ENCODE results near the gene CACNA2D4. TPM values are rescaled to one million over a fixed set of nuclear protein-coding genes. Genes with fewer than 3 reads are reported as not detected.

The CACNA2D4 gene
- polyA plus RNA-seq, 3 donors: 2.0 to 5.8 (median 2.1) TPM

DNA sequence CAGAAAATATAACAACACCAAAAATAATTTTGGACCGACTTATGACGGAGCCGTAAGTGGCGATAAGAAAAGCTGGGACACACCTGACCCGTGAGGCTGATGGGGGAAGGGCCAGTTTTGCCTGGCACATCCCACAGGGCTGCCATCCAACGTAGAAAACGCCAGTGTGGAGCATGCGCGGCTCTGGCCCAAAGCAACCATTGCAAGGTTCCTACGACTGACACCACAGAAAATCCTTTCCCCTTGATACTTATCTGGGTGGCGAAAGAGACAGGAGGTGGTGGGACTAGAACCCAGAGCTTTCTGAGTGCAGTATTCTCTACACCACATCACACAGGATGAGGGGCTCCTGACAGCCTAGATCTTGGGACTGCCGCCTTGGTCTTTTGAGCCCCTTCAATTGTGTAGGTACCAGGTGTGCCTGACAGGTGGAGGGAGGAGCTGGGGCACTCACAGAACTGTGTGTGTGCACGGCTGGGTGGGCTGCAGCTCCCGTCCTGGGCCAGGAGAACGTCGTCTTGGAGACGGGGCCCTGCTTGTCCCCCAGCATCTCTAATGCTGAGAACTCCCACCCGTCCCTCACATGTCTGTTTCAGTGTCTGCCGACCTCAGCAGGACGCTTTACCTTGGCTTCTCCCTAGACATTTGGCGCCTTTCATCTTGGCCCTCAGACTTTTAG lies 17.4 kb upstream of the CACNA2D4 start:
- whole genome bisulfite sequencing, 3 donors: 44 to 80% (median 80%) methylated on average over 21 of the region's 21 CpGs
- H3K27ac ChIP-seq (ENCODE audit: low read depth, low read length): no peak overlapping the region

DNA sequence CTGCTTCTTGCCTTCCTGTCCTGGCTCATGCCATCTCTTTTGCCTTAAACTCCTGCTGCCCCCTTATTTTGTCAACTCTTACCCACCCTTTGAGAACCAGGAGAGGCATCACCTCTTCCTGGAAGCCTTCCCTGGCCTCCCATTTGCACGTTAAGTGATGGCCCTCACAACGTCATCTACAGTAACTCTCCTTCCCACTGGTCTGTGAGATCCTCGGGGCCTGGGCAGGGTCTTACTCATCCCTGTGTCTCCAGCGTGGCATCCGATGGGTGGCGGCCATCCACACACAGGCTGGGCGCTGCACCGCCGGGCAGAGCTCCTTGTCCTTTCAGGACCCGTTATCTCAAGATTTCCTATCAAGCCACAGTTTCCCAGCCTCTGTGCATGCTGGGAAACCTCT lies 16.8 kb upstream of the CACNA2D4 start:
- 63 to 87% (median 83%) methylated on average over 10 of the region's 10 CpGs for WGBS, 3 donors
- no peak overlapping the region for H3K27ac ChIP-seq (ENCODE audit: low read depth, low read length)

DNA sequence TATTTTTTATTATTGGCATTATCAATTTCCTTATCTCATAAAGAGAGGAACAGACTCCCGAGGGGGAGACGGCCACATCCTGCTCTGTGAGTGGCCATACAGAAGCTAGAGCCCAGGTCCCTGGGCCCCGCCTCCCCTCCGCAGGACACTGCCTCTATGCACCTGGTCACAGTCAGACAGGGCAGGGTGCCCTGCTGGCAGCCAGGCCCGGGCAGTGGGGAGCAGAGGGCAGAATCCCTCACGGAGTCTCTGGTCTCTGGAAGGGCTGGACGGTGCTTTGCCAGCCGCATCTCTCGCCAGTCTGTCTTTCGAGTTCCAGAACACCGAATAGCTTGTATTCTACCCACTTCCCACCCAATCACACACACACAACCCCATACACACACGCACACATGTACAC lies 16.4 kb upstream of the CACNA2D4 start:
- 76 to 82% (median 81%) methylated on average over 12 of the region's 12 CpGs for WGBS, 3 donors
- H3K27ac ChIP-seq (ENCODE audit: low read depth, low read length): no peak overlapping the region

DNA sequence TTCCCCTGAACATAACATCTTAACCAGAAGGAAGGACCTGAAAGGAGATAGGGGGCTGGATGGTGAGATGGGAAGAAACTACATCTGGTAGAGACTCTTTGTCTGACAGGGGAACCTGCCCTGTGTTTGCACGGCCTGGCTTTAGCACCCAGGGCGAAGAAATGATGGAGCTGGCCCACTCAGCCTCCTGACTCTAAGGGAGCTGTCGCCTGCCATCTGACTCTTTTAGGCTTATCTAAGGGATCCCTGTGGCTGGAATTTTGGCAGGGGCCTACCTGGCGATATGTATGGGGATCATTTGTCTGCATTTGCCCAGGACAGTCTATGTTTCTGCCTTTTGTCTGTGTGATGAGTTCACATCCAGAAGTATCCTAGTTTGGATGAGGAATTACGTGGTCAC lies 15.6 kb upstream of the CACNA2D4 start:
- no peak overlapping the region for H3K27ac ChIP-seq (ENCODE audit: low read depth, low read length)
- 82 to 94% (median 89%) methylated on average over 5 of the region's 5 CpGs for WGBS, 3 donors

DNA sequence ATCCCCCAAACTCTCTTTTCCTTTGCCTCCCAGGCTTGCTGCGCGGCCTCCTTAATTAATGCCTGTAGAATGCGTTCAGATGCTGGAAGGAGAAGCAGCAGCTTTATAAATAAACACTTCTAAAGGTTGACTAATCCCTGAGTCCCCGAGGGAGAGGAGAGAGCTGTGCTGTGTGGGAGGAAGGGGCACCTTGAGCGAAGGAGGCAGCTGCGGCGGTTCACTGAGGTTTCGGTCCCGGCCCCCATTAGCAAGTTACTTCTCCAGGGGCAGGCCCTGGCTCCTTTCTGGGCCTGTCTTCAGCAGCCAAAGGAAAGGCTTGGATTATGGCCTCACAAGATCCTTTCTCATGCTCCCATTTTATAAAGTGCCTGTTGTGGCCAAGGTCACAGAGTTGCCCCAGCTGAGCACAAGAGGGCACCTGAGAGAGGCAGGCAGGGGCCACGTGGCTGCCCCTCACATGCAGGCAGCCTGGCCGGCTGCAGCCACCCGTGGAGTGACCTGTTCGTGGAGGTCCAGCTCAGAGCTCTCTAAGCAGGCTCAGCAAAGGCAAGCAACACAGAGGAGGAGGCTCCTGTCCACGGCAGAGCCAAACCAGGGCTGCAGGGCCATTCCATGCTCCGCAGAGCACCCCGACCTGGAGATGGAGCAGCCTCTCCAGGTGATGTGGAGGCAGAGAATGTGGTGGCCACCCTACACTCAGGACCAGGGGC lies 15.0 kb upstream of the CACNA2D4 start:
- WGBS, 3 donors: 76 to 83% (median 80%) methylated on average over 16 of the region's 16 CpGs
- no peak overlapping the region for H3K27ac ChIP-seq (ENCODE audit: low read depth, low read length)

DNA sequence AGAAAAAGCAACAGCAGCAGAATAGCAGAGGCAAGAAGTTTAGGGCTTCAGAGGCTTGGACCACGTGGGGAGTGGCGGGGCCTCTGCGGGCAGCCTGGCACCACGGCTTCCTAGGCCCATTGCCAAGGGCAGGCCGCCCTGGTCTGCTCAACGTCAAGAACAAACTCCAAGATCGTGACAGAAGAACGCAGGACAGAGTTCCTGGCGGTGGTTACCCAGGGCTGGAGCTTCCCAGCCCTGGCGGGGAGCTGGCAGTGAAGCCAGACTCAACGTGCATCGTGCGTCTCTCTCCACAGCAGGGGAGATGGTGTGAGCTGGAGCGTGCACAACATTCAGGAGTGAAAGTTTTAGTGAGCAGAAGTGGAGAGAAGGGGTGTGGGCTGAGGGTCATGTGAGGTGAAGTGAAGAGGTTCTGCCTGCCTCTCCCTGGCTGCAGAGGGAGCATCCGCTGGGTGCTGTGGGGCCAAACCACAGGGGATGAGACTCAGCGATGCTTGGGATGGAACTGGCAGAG lies 13.9 kb upstream of the CACNA2D4 start:
- H3K27ac ChIP-seq (ENCODE audit: low read depth, low read length): no peak overlapping the region
- WGBS, 3 donors: 27 to 53% (median 29%) methylated on average over 16 of the region's 16 CpGs

DNA sequence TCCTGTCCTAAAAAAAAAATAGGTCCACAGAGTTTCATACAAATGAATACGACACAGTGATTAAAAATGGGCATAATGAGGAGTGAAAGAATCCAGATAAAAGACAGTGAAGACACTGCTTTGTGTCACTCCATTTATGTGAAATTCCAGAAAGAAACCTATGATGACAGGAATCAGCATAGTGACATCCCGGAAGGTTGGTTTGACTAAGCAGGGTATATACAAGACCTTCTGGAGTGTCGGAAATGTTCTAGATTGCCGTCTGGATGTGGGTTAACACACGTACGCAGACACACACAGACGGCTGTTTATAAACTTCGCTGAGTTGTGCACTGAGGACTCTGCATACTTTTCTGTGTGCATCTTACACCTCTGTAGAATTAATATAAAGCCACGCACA lies 13.2 kb upstream of the CACNA2D4 start:
- 85 to 90% (median 88%) methylated on average over 9 of the region's 9 CpGs for WGBS, 3 donors
- no peak overlapping the region for H3K27ac ChIP-seq (ENCODE audit: low read depth, low read length)

DNA sequence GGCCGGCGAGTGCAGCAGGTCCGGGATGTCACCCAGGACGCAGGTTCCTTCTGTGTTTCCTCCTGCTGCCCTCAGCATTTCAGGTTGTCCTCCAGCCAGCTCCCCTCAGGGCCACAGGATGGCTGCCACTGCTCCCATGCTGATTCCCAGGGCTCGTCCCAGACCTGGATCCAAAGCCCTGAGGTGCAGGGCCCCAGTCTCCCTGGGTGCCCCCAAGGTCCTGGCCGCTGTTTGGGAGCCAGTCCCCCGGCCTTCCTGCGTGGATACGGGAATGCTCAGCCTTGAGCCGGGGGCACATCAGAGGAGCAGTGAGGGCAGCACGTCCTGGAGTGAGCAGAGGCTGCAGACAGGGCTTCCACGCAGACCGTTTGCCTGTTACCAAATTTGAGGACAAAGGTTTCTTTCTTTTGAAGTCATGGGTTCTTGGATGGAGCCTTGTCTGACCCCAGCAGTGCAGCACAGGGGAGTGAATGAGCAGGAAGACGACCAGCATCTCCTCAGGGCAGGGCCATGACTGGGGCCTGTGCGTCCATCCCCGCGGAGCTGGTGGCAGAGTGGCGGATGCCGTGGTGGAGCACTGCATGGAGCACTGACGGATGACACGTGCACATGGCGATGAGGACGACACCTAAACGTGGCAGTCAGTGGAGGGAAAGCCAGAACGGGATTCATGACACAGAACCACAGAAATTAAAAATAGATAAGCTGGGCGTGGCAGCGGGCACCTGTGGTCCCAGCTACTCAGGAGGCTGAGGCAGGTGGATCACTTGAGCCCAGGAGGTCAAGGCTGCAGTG lies 12.5 kb upstream of the CACNA2D4 start:
- 82 to 88% (median 86%) methylated on average over 27 of the region's 27 CpGs for WGBS, 3 donors
- no peak overlapping the region for H3K27ac ChIP-seq (ENCODE audit: low read depth, low read length)

DNA sequence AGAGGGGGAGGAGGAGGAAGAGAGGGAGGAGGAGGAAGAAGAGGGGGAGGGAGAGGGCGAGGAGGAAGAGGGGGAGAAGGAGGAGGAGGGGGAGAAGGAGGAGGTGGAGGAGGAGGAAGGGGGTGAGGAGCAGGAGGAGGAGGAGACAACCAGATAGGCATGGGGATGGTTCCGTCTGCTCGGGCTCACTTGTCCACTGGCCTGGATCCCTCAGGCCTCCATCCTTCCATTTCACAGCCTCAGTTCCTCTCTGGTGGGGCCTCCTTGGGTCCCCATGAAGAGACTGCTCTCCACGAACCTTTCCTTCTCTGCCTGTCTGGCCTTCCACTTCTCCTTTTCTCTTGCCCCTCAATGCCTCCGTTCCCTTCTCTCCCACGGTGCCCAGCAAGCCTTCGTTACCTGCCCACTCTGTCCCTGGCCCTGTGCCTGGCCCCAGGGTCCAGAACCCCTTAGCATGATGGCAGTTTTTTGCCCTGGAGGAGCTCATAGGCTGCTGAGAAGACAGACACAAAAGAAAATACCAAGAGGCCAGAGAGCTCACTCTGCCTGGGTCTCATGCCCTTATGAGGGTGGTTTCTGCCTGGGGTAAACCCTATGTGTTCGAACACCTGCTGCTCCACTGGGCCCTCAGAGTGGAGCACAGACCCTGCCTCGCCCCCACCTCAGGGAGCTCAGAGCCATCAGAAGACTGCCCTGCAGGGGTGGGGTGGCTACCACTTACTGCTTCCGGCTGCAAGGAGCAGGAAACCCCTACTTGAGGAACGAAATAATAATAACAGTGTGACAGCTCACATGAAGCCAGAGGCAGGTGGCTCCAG lies 11.7 kb upstream of the CACNA2D4 start:
- H3K27ac ChIP-seq (ENCODE audit: low read depth, low read length): no peak overlapping the region
- 51 to 78% (median 73%) methylated on average over 8 to 11 of the region's 11 CpGs for WGBS, 3 donors

DNA sequence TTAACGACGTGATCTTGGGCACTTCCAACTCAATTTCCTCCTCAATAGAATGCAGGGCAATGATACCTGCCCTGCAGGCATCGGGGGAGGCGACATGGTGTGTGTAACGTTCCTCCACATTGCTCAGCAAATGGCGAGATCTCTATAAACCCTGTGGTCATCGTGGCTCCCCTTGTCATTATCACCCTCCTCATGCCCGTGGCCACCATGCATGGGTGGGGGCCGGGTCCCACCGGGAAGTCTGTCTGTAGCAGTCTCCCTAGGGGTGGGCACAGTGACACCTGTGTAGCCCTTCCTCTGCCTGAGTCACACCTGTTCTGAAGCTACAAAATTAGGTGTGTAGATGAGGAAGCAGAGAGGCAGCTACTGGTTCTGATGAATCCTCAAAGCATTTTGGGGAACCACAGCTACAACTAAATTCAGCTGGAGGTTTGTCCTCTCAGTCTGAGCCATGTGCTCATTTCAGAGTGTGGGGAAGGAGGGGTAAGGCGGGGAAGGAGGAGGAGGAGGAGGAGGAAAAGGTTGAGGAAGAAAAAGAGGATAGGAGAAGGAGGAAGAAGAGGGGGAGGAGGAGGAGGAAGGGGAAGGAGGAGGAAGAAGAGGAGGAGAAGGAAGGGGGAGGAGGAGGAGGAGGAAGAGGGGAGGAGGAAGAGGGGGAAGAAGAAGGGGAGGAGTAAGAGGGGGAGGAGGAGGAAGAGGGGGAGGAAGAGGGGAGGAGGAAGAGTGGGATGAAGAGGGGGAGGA lies 11.0 kb upstream of the CACNA2D4 start:
- no peak overlapping the region for H3K27ac ChIP-seq (ENCODE audit: low read depth, low read length)
- WGBS, 3 donors: 85 to 87% (median 86%) methylated on average over 11 of the region's 11 CpGs

DNA sequence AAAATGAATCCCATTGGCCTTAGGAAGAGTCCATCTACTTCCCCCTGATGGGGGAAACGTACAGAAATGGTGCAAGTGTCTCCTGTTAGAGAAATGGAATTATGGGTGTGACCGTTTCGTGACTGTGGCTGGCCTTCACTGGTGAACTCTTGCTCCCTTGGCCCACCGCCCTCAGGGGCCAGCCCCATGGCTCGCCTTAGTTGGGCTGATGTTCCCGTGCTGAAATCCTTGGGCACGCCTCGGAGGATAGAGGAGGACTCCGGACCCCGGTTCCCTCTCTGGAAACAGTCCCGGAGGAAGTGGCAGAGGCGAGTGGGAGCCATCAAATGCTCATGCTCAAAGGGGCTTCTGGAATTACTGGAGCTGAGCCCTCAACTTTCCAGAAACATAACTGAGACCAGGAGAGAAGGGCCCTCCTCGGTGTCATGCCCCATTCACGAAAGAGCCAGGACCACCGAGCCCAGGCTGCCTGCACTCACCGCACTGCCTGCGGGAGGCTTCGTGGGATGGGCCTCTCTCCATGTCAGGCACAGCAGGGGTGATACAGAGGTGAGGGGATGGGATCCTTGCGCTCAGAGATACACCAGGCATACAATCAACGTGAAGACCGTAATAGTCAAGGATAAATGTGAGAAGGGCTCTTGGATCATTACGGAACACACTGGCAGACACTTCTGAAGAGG lies 10.1 kb upstream of the CACNA2D4 start:
- no peak overlapping the region for H3K27ac ChIP-seq (ENCODE audit: low read depth, low read length)
- WGBS, 3 donors: 80 to 85% (median 82%) methylated on average over 22 of the region's 22 CpGs

DNA sequence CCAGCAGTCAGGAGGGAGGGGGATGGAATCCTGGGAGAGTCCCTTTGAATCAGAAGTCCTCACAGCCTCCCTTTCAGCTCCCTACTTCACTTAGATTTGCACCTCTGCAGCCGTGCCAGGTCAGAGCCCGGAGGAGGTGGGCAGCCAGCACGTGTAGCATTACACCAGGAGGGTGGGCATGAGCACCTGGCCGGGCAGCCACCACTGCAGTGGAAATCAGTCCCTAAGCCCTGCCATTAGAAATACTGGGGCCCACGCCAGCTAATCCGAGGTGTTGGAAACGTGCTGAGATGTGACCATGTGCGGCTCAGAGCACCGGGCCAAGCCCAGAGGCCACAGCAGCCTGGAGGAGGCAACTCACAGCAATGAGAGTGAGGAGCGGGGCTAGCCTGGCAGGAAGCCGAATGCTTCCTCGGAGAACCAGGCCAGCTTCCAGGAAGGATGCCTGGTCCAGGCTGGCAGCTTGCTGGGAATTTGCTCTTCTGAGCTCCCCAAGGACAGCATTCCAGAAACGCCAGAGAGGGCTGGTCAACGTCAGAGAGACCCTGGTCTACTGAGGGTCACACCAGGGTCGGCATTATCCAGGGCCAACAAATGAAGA lies 9.4 kb upstream of the CACNA2D4 start:
- WGBS, 3 donors: 59 to 70% (median 66%) methylated on average over 15 of the region's 15 CpGs
- no peak overlapping the region for H3K27ac ChIP-seq (ENCODE audit: low read depth, low read length)

DNA sequence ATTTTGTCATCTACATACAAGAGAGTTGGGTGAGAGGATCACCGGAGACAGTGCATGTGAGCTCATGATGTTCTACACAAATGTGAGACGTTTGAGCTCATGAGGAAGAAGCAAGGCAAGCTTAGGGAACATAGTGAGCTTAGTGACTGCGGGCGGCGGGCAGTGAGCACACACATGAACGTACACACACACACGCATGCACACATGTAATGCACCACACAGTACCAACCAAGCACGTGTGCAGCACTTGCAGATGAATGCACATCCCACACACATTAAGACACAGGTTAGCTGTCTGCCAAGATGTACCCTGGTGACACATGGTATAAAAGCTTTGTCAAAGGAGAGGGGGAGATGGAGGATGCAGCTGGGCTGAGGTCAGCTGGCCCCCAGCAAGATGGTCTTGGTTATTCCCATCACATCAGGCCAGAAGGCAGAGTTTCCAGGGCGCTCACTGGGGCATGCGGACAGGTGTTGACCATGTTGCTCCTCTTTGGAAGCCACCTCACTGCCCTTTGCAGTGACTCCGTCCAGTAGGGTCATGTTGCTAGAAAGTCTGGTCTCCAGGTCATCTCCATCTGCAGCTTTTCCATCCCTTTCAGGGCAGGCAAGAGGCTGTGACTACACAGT lies 8.7 kb upstream of the CACNA2D4 start:
- no peak overlapping the region for H3K27ac ChIP-seq (ENCODE audit: low read depth, low read length)

DNA sequence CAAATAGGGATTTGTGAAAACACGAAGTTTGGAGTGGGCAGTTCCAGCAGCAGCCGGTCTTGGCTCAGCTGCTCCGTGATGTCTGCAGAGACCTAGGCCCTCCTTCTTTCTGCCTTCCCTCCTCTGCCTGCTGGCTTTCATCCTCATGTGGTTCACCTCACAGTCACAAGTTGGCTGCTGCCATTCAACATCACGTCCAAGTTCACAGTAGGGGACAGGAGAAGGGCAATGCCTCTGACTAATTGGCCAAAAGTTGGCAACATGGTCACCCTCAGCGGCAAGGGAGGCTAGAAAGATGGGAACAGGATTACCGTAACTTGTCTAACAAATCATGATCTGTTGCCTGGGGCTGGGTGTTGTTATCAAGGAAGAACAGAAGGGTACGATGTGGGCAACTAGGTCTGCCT lies 7.8 kb upstream of the CACNA2D4 start:
- WGBS, 3 donors: 71 to 85% (median 84%) methylated on average over 7 of the region's 7 CpGs

More for the DNA sequence above, 8.7 kb upstream of the CACNA2D4 start:
- WGBS, 3 donors: 86 to 96% (median 95%) methylated on average over 11 of the region's 11 CpGs

DNA sequence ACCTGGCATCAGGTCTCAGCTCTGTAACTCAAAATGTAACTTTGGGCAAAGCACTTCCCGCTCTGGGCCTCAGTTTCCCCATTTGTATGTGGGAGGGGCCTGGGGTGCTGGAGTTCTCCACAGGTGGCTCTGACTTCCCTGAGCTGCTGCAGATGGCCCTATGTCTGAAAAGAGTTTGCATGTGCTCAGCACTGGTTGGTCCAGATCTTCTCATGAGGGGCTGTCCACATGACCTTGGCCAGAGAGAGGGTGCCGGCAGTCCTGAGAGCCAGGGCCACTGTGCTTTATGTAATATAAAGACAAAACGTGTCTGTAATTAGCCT lies 7.2 kb upstream of the CACNA2D4 start:
- 54 to 77% (median 71%) methylated on average over 3 of the region's 3 CpGs for WGBS, 3 donors
- H3K27ac ChIP-seq (ENCODE audit: low read depth, low read length): no peak overlapping the region

More for the DNA sequence above, 7.8 kb upstream of the CACNA2D4 start:
- no peak overlapping the region for H3K27ac ChIP-seq (ENCODE audit: low read depth, low read length)

DNA sequence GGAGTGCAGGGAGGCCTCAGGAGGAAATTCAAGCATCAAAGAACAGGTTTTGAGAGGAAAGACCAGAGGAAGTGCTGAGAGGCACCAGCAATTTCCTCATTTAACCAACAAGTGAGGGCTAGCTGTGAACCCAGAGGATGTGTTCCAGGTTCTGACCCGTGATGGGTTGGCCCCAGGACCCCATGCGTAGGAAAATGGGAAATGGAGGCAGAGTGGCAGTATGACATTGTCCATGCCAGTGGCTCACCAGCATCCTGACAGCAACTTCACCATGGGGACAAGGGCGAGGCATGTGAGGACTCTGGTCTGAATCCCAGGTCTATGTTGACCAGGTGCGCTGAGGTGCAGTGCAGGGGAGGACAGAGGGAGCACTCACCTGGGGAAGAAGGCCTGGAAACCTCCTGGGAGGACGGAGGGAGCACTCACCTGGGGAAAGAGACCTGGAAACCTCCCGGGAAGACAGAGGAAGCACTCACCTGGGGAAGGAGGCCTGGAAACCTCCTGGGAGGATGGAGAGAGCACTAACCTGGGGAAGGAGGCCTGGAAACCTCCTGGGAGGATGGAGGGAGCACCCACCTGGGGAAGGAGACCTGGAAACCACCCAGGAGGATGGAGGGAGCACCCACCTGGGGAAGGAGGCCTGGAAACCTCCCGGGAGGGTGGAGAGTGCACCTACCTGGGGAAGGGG lies 6.7 kb upstream of the CACNA2D4 start:
- 64 to 71% (median 69%) methylated on average over 7 of the region's 7 CpGs for WGBS, 3 donors
- H3K27ac ChIP-seq (ENCODE audit: low read depth, low read length): no peak overlapping the region

Data from adipose tissue (tissue), 3 donors.